Measurements from ENCODE around the gene RPL31.

RPL31 gene

DNA sequence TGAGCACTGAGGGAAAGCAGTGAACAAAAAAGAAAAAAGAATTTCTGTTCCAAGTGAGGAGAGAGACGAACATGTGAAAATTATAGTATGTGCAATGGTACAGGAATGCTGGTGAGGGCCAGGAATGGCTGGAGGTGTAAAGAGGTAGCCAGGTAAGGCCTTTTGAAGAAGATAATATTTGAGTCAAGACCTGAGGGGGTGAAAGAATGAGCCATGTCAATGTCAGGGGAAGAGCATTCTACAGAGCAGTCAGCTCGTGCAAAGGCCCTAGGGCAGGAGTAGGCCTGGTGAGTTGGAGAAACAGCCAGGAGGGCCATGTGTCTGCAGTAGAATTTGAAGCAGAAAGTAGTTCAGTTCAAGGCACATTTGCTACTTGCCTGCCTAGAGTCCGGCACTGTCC is 12.4 kb upstream of the RPL31 start:
- H3K9me3 ChIP-seq = no peaks in the 10 kb centered on the region
- DNase-seq = no peak
- H3K4me1 ChIP-seq = no peaks in the 10 kb centered on the region
- H3K4me3 ChIP-seq (ENCODE audit: low read depth, low read length) = no peak overlapping the region
- no peaks in the 10 kb centered on the region for H3K27me3 ChIP-seq
- TF ChIP-seq, protein P1, sequence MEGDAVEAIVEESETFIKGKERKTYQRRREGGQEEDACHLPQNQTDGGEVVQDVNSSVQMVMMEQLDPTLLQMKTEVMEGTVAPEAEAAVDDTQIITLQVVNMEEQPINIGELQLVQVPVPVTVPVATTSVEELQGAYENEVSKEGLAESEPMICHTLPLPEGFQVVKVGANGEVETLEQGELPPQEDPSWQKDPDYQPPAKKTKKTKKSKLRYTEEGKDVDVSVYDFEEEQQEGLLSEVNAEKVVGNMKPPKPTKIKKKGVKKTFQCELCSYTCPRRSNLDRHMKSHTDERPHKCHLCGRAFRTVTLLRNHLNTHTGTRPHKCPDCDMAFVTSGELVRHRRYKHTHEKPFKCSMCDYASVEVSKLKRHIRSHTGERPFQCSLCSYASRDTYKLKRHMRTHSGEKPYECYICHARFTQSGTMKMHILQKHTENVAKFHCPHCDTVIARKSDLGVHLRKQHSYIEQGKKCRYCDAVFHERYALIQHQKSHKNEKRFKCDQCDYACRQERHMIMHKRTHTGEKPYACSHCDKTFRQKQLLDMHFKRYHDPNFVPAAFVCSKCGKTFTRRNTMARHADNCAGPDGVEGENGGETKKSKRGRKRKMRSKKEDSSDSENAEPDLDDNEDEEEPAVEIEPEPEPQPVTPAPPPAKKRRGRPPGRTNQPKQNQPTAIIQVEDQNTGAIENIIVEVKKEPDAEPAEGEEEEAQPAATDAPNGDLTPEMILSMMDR (IDR thresholded peaks at IDR 0.05; ENCODE audit: low read depth, low read length) = no peak
- H3K36me3 ChIP-seq = no peaks in the 10 kb centered on the region

DNA sequence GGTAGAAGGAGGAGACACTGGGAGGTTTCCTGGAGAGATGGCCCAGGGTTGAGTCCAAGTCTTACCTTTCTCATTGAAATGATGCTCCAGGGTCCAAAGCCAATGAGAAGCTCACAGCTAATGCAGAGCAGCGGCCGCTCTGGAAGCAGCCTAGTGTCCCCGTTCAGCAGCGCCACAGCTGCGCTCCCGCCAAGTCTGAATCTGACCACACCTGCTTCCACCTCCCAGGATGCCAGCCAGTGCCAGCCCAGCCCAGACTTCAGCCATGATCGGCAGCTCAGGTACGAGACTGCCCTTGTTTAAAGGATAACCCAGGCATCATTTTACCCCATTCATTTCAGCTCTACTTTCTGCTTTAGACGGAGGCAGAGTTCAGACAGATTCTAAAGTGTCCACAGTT is 11.9 kb upstream of the RPL31 start:
- Histone ChIP-seq H3K27me3 (no peaks in the 10 kb centered on the region), H3K9me3 (no peaks in the 10 kb centered on the region), H3K4me3 (ENCODE audit: low read depth, low read length) (no peak overlapping the region), H3K4me1 (no peaks in the 10 kb centered on the region), H3K36me3 (no peaks in the 10 kb centered on the region)
- TF ChIP-seq, protein P1 (IDR thresholded peaks at IDR 0.05; ENCODE audit: low read depth, low read length) = no peak
- no peak for DNase-seq

DNA sequence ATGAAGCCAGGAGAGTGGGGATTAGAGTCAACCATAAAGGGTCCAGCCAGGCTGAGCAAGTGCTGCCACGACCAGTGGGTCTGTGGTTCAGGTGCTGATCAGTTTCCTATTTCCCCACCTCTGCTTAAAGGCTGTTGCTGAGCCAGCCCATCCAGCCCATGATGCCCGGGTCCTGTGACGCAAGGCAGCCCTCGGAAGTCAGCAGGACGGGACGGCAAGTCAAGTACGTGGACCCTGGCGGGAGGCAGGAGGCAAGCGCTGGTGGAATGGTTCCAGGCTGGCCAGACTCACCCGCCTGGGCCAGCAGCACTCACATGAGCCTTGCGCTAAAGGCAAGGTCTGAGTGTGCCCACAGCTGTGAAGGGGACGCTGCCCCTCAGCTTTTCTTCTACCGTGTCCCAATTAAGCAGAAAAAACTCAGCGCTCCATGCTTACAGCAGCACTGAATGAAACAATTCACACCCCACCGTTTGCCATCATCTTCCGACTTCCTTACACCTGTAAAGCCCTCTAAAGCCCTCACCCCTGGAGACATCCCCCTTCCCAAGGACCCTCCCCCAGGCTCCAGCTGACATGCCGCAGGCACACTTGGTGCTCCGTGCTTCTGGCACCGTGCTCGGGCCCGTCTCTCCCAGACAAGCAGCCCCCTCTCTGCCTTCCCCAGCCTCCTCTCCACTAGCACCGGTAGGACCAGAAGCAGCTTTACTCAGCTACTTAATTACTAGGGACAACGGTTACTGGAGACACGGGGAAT is 11.3 kb upstream of the RPL31 start:
- H3K4me3 ChIP-seq (ENCODE audit: low read depth, low read length) = no peak overlapping the region
- H3K4me1 ChIP-seq = no peaks in the 10 kb centered on the region
- H3K27me3 ChIP-seq = no peaks in the 10 kb centered on the region
- H3K9me3 ChIP-seq = no peaks in the 10 kb centered on the region
- DNase-seq = no peak
- no peaks in the 10 kb centered on the region for H3K36me3 ChIP-seq
- TF ChIP-seq, protein P1 (IDR thresholded peaks at IDR 0.05; ENCODE audit: low read depth, low read length) = no peak

DNA sequence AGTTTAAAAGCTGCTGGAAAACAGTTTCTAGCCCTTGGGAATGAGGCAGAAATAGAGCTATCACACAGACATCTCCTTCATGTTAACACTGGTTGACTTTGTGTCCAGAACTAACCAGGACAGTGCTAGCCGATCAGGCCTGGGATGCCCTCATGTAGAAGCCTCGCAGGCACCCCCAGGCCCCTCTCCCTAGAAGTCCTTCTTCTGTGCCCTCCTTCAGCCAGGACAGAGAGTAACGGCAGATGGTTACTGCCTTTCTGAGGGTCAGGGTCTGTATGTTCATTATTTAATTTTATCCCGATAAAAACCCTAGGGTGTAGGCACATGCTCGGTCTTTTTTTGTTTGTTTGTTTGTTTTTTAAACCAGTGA is 10.7 kb upstream of the RPL31 start:
- Histone ChIP-seq H3K36me3 (no peaks in the 10 kb centered on the region), H3K4me1 (no peaks in the 10 kb centered on the region), H3K9me3 (no peaks in the 10 kb centered on the region), H3K27me3 (no peaks in the 10 kb centered on the region), H3K4me3 (ENCODE audit: low read depth, low read length) (no peak overlapping the region)
- TF ChIP-seq, protein P1 (IDR thresholded peaks at IDR 0.05; ENCODE audit: low read depth, low read length) = no peak
- no peak for DNase-seq

DNA sequence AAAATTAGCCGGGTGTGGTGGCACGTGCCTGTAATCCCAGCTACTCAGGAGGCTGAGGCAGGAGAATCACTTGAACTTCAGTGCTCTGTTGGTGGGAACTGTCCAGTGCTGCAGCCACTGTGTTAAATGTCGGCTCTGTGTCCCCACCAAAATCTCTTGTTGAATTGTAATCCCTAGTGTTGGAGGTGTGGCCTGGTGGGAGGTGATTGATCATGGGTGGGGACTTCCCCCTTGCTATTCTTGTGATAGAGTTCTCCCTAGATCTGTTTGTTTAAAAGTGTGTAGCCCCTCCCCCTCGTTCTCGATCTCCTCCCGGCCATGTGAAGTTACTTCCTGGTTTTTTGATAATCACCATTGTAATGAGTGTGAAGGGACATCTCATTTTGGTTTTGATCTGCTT is 9.8 kb upstream of the RPL31 start:
- DNase-seq = no peak
- Histone ChIP-seq H3K36me3 (no peaks in the 10 kb centered on the region), H3K27me3 (no peaks in the 10 kb centered on the region), H3K9me3 (no peaks in the 10 kb centered on the region), H3K4me1 (no peaks in the 10 kb centered on the region), H3K4me3 (ENCODE audit: low read depth, low read length) (no peak overlapping the region)
- TF ChIP-seq, protein P1 (IDR thresholded peaks at IDR 0.05; ENCODE audit: low read depth, low read length) = no peak

DNA sequence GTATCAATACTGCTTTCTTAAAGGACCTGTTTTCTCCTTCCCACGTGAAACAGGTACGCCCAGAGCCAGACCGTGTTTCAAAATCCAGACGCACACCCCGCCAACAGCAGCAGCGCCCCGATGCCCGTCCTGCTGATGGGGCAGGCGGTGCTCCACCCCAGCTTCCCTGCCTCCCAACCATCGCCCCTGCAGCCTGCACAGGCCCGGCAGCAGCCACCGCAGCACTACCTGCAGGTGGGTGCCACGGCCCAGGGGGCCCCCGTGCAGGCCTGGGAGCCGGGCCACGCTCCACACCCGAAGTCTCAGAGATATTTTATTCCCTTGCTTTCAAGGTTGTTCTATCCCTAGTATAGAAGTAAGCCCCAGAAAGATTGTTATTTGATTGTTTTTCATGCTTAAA is 8.8 kb upstream of the RPL31 start:
- no peak for DNase-seq
- Histone ChIP-seq H3K36me3 (no peaks in the 10 kb centered on the region), H3K4me1 (no peaks in the 10 kb centered on the region), H3K9me3 (no peaks in the 10 kb centered on the region), H3K4me3 (ENCODE audit: low read depth, low read length) (no peak overlapping the region), H3K27me3 (no peaks in the 10 kb centered on the region)
- TF ChIP-seq, protein P1 (IDR thresholded peaks at IDR 0.05; ENCODE audit: low read depth, low read length) = no peak

Measured in BE2C (cell line).